ENCODE measurements around the gene VTN. TPM values are rescaled to one million over a fixed set of nuclear protein-coding genes. Genes with fewer than 3 reads are reported as not detected.

VTN gene
- total and polyA plus RNA-seq, 2 donors (not counting 1 experiment from before 2014, with no cell fraction given) = 0.34 to 0.36 TPM

- H4K20me1 ChIP-seq (ENCODE audit: control insufficient read depth, insufficient read depth, low read length, poor library complexity, severe bottlenecking) = no peaks in the 10 kb centered on the region
- H3K36me3 ChIP-seq (replicated peaks in 1 of 2; ENCODE audit: control extremely low read depth in 1 of 2, control insufficient read depth in 1 of 2, extremely low read depth in 1 of 2, insufficient read depth in 2 of 2, low read length in 1 of 2) = peaks cover 0 to 7% of the 10 kb centered on the region in 2 experiments
- no peaks in the 10 kb centered on the region for H3K9me3 ChIP-seq (ENCODE audit: control extremely low read depth in 1 of 3, control insufficient read depth in 2 of 3, insufficient read depth in 1 of 3, low read length in 2 of 3)
- Mint-ChIP-seq H3K4me1 (peaks cover 3% of the 10 kb centered on the region), H3K9me3 (ENCODE audit: insufficient read depth) (no peaks in the 10 kb centered on the region), H3K27me3 (no peaks in the 10 kb centered on the region), H3K4me3 (no peak overlapping the region), H3K27ac (peak overlapping the region; percentile 4)
- H3K79me2 ChIP-seq (ENCODE audit: control insufficient read depth, insufficient read depth, low read length) = no peaks in the 10 kb centered on the region
- H3K4me1 ChIP-seq (ENCODE audit: control insufficient read depth in 2 of 2, insufficient read depth in 2 of 2, low read length in 2 of 2) = no peaks in the 10 kb centered on the region
- H3K27ac ChIP-seq (ENCODE audit: low read length in 2 of 2) = no peak overlapping the region
- H2AFZ ChIP-seq (ENCODE audit: insufficient read depth, low read depth, low read length, poor library complexity, severe bottlenecking) = no peak overlapping the region
- POLR2A ChIA-PET = no interaction called here
- ATAC-seq (ENCODE audit: low read depth) = no peak
- DNase-seq = no peak
- no peak overlapping the region for H3K4me2 ChIP-seq (replicated peaks; ENCODE audit: low read depth, low read length, poor library complexity, severe bottlenecking)
- H3K4me3 ChIP-seq (ENCODE audit: control extremely low read depth in 1 of 5, extremely low read depth in 1 of 5, insufficient read depth in 1 of 5, low read depth in 2 of 5, low read length in 4 of 5) = no peak overlapping the region
- intact Hi-C loops (cut with micrococcal nuclease) = no loop called here
- TF ChIP-seq CTCF (IDR thresholded peaks at IDR 0.05) (no peak), EZH2 (IDR thresholded peaks at IDR 0.05; ENCODE audit: borderline replicate concordance, insufficient read depth, low read depth, low read length, poor library complexity, severe bottlenecking) (no peak)
- WGBS (ENCODE audit: insufficient coverage) = 66% methylated on average over 5 of the region's 6 CpGs
- CTCF ChIA-PET = no interaction called here
- no peaks in the 10 kb centered on the region for H3K27me3 ChIP-seq (replicated peaks in 1 of 4; ENCODE audit: control extremely low read depth in 1 of 4, control insufficient read depth in 3 of 4, insufficient read depth in 4 of 4, low read length in 3 of 4)
- no peak overlapping the region for H3K9ac ChIP-seq (ENCODE audit: low read length)
These were observed 28.3 kb upstream of the VTN start for GRCh38 chr17:28398280-28398981.

- Histone ChIP-seq H3K9ac (ENCODE audit: low read length) (no peak overlapping the region), H3K36me3 (replicated peaks in 1 of 2; ENCODE audit: control extremely low read depth in 1 of 2, control insufficient read depth in 1 of 2, extremely low read depth in 1 of 2, insufficient read depth in 2 of 2, low read length in 1 of 2) (peaks cover 0 to 10% of the 10 kb centered on the region in 2 experiments), H3K4me2 (replicated peaks; ENCODE audit: low read depth, low read length, poor library complexity, severe bottlenecking) (no peak overlapping the region), H3K4me3 (ENCODE audit: control extremely low read depth in 1 of 5, extremely low read depth in 1 of 5, insufficient read depth in 1 of 5, low read depth in 2 of 5, low read length in 4 of 5) (no peak overlapping the region), H3K79me2 (ENCODE audit: control insufficient read depth, insufficient read depth, low read length) (no peaks in the 10 kb centered on the region), H3K4me1 (ENCODE audit: control insufficient read depth in 2 of 2, insufficient read depth in 2 of 2, low read length in 2 of 2) (no peaks in the 10 kb centered on the region), H3K9me3 (ENCODE audit: control extremely low read depth in 1 of 3, control insufficient read depth in 2 of 3, insufficient read depth in 1 of 3, low read length in 2 of 3) (no peaks in the 10 kb centered on the region), H3K27me3 (replicated peaks in 1 of 4; ENCODE audit: control extremely low read depth in 1 of 4, control insufficient read depth in 3 of 4, insufficient read depth in 4 of 4, low read length in 3 of 4) (no peaks in the 10 kb centered on the region), H2AFZ (ENCODE audit: insufficient read depth, low read depth, low read length, poor library complexity, severe bottlenecking) (no peak overlapping the region), H3K27ac (ENCODE audit: low read length in 2 of 2) (no peak overlapping the region), H4K20me1 (ENCODE audit: control insufficient read depth, insufficient read depth, low read length, poor library complexity, severe bottlenecking) (no peaks in the 10 kb centered on the region)
- TF ChIP-seq EZH2 (IDR thresholded peaks at IDR 0.05; ENCODE audit: borderline replicate concordance, insufficient read depth, low read depth, low read length, poor library complexity, severe bottlenecking) (no peak), CTCF (IDR thresholded peaks at IDR 0.05) (no peak)
- ATAC-seq (ENCODE audit: low read depth) (no peak), DNase-seq (no peak)
- H3K27ac Mint-ChIP-seq = no peak overlapping the region
- ChIA-PET CTCF (no interaction called here), POLR2A (no interaction called here)
- no peaks in the 10 kb centered on the region for H3K9me3 Mint-ChIP-seq (ENCODE audit: insufficient read depth)
- peaks cover 3% of the 10 kb centered on the region for H3K4me1 Mint-ChIP-seq
- 87% methylated on average over 7 of the region's 7 CpGs for WGBS (ENCODE audit: insufficient coverage)
- H3K4me3 Mint-ChIP-seq = no peak overlapping the region
- no peaks in the 10 kb centered on the region for H3K27me3 Mint-ChIP-seq
- intact Hi-C loops (cut with micrococcal nuclease) = no loop called here
These were observed 27.7 kb upstream of the VTN start for GRCh38 chr17:28397687-28398279.
